Endothelial cell (in vitro differentiated cells): Measurements from ENCODE around the gene WDR46. TPM values are rescaled to one million over a fixed set of nuclear protein-coding genes. Genes with fewer than 3 reads are reported as not detected.

Experiments
- DNase-seq: peaks from one replicate; pipeline ENCODE4 v3.0.0; 2021; ENCODE audit warnings: low spot score
- H3K27ac Mint-ChIP-seq: one replicate; pipeline ENCODE4 v1.8.0; 2021; ENCODE audit warnings: mixed read lengths, inconsistent platforms; ENCODE audit not compliant: unreplicated experiment
- H3K27me3 Mint-ChIP-seq: one replicate; pipeline ENCODE4 v1.8.0; 2021; ENCODE audit warnings: mild to moderate bottlenecking, moderate library complexity, mixed read lengths, inconsistent platforms; ENCODE audit not compliant: unreplicated experiment
- H3K36me3 Mint-ChIP-seq: one replicate; pipeline ENCODE4 v1.8.0; 2021; ENCODE audit warnings: mild to moderate bottlenecking, low read depth, mixed read lengths, inconsistent platforms; ENCODE audit not compliant: unreplicated experiment
- H3K4me1 Mint-ChIP-seq: one replicate; pipeline ENCODE4 v1.8.0; 2021; ENCODE audit warnings: mild to moderate bottlenecking, mixed read lengths, inconsistent platforms; ENCODE audit not compliant: unreplicated experiment
- H3K4me3 Mint-ChIP-seq: one replicate; pipeline ENCODE4 v1.8.0; 2021; ENCODE audit warnings: mild to moderate bottlenecking, mixed read lengths, inconsistent platforms; ENCODE audit not compliant: unreplicated experiment
- H3K9me3 Mint-ChIP-seq: one replicate; pipeline ENCODE4 v1.8.0; 2021; ENCODE audit warnings: mixed read lengths, inconsistent platforms; ENCODE audit not compliant: unreplicated experiment
- total RNA-seq: library from RNA; stranded (reverse); fragmentation: NEBNext Ultra II Directional; extraction: Animal tissue kit (Norgen Biotek cat#: 25700); gene quantifications from one replicate; pipeline ENCODE4 v1.2.1, GENCODE V29; 2021; ENCODE audit not compliant: unreplicated experiment
- TF ChIP-seq, protein P1 (sequence below): fragments of 200-600 bp; sonication (generic); IDR thresholded peaks from one replicate; pipeline ENCODE4 v1.5.0; 2021; ENCODE audit warnings: antibody characterized with exemption; ENCODE audit not compliant: unreplicated experiment

WDR46 gene
- total RNA-seq, 1 donor from 2014 or later = 48.5 TPM

DNA sequence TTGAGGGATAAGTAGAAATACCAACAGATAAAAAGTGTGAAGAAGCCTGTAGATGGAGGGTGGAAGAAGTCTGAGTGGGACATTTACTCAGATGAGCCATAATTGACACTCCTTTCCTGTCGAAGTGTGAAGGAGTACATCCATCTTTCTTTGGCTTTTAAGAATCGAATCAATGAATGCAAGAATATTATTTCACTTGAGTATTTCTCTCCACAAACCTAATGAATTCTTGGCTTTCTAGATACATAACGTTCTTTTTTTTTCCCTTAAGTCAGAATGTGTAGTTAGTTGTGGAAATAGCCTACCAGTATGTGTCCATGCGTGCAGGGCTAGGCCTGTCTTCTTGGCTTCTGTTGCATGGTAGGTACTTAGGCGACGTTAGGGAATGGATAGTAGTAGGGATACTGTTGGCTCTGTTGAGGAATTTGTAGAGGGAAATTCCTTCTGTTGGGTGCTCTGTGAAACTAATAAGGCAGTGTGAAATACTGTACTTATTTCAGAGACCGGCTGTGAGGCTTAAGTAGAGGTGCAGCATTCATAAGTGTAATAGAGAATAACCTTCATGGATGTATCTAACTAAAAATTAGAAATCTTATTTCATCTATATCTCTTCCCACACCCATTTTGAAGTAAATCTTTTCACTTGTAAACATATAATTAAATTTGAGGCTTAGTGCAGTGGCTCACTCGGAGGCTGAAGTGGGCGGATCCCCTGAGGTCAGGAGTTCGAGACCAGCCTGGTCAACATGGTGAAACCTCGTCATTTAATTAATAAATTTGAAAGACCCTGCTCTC lies 15.7 kb downstream of the WDR46 start:
- H3K27me3 Mint-ChIP-seq = peaks cover 18% of the 10 kb centered on the region
- H3K4me3 Mint-ChIP-seq = peak overlapping the region; percentile 99
- H3K9me3 Mint-ChIP-seq = no peaks in the 10 kb centered on the region
- peaks cover 34% of the 10 kb centered on the region for H3K36me3 Mint-ChIP-seq
- H3K4me1 Mint-ChIP-seq = peaks cover 56% of the 10 kb centered on the region
- TF ChIP-seq, protein P1, sequence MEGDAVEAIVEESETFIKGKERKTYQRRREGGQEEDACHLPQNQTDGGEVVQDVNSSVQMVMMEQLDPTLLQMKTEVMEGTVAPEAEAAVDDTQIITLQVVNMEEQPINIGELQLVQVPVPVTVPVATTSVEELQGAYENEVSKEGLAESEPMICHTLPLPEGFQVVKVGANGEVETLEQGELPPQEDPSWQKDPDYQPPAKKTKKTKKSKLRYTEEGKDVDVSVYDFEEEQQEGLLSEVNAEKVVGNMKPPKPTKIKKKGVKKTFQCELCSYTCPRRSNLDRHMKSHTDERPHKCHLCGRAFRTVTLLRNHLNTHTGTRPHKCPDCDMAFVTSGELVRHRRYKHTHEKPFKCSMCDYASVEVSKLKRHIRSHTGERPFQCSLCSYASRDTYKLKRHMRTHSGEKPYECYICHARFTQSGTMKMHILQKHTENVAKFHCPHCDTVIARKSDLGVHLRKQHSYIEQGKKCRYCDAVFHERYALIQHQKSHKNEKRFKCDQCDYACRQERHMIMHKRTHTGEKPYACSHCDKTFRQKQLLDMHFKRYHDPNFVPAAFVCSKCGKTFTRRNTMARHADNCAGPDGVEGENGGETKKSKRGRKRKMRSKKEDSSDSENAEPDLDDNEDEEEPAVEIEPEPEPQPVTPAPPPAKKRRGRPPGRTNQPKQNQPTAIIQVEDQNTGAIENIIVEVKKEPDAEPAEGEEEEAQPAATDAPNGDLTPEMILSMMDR = no peak
- no peak overlapping the region for H3K27ac Mint-ChIP-seq
- no peak for DNase-seq

DNA sequence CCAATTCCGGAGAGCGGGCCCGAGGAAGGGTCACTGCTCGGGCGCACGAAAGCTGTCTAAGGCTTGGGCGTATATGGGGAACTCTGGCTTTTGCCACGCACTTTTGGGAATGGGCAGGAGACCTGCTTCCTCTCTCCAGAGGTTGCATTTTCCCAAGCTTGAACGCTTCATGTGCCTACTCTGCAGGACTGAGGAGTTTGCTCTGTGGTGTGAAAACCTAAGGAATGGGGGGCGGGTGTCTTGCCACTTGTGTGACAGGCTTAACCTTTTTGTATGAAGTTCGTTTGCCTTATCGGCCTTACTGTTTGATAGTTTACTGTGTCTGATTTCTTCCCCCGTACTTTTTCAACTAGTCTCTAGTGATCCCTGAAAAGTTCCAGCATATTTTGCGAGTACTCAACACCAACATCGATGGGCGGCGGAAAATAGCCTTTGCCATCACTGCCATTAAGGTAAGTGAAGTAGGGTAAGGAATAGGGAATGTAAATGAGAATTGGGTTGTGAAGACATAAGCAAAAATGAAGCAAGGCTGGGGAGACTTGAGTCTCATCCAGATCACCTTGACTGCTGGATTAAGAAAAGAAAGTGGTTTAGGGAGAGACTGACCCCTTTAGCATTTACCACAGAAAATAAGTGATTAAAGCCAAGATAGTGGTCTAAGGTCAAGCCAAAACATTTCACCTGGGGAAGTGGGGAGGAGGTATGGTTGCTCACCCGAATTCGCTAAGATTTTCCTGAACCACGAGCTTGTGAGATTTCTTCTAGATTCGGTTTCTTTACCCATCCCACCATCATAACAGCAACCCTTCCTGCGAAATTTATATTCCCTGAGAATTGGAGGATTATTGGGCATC lies 16.5 kb downstream of the WDR46 start:
- Mint-ChIP-seq H3K27ac (peak overlapping the region; percentile 100), H3K4me1 (peaks cover 56% of the 10 kb centered on the region), H3K9me3 (no peaks in the 10 kb centered on the region), H3K36me3 (peaks cover 40% of the 10 kb centered on the region), H3K4me3 (peak overlapping the region; percentile 99), H3K27me3 (peaks cover 16% of the 10 kb centered on the region)
- TF ChIP-seq, protein P1 = no peak
- no peak for DNase-seq

DNA sequence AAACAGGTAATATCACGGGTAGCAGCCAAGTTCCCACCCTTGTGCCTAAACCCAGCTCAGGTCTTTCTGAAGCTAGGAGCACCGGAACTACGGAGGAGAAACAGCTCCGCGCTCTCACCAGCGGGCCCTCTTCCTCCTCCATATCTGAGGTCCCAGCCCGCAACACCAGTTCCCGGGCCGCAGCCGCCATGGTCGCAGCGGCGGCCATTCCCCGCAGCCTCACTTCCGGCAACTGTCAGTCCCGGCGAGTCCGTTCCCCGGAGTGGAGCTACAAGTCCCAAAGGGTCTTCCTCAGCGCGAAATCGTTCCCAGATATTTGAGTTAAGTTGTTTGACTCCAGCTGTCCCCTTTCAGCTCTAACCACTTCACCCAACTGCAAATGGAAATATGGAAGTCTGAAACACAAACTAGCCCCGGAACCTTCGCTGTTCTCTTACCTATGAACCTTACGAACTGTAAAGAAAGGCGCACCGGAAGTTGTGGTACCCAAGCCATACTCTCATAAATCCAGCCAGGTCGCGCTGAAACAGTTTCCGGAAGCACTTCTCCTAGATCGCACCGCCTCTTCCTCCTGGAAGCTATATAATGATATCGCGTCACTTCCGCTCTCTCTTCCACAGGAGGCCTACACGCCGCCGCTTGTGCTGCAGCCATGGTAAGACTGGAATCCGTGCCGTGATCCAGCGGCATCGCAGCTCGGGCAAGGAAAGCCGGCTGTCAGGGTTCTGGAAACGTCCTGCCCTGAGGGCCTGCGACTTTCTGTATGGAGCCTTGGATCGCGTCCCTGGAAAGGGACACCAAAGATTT lies 17.4 kb downstream of the WDR46 start, which contains the start of the genes RPS18 and VPS52:
RPS18 (plus strand) TSS at position 608 of the 807 bp plus-strand sequence; CDS start at position 653, 45 bp downstream.
VPS52 (minus strand) TSS at position 409 of the 807 bp plus-strand sequence; CDS start at position 208, 201 bp downstream.
- peak within 1 kb of the TSS; percentile 100 for H3K27ac Mint-ChIP-seq
- H3K4me3 Mint-ChIP-seq = peak within 1 kb of the TSS; percentile 99
- DNase-seq = peak; percentile 81
- H3K9me3 Mint-ChIP-seq = no peaks in the 10 kb centered on the region
- H3K4me1 Mint-ChIP-seq = peaks cover 54% of the 10 kb centered on the region
- TF ChIP-seq, protein P1 = no peak
- peaks cover 48% of the 10 kb centered on the region for H3K36me3 Mint-ChIP-seq
- H3K27me3 Mint-ChIP-seq = peaks cover 14% of the 10 kb centered on the region

DNA sequence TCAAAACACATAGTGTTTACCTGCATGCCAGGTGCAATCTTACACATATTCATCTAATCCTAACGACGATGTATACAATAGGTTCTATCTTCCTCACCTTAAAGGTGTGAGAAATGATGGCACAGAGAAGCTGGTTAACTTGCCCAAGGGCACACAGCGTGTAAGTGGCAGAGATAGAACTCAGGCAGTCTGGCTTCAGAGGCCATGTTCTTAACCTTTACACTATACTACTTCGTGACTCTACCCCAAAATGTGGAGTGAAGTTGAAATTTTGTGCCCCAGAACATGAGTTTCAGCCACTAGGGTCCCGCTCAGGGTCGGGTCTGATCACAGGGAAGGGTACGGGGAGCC lies 17.9 kb downstream of the WDR46 start:
- DNase-seq = no peak
- Mint-ChIP-seq H3K4me3 (peak overlapping the region; percentile 99), H3K27ac (peak overlapping the region; percentile 100), H3K36me3 (peaks cover 49% of the 10 kb centered on the region), H3K4me1 (peaks cover 49% of the 10 kb centered on the region), H3K27me3 (peaks cover 14% of the 10 kb centered on the region), H3K9me3 (no peaks in the 10 kb centered on the region)
- TF ChIP-seq, protein P1 = peak; percentile 11
